Measurements from ENCODE around the gene ABHD16A. TPM values are rescaled to one million over a fixed set of nuclear protein-coding genes. Genes with fewer than 3 reads are reported as not detected.

ABHD16A gene
- total and polyA plus RNA-seq, 2 donors (not counting 3 experiments of a cell fraction or from before 2014, with no cell fraction given), result 48.9 to 60.3 TPM

DNA sequence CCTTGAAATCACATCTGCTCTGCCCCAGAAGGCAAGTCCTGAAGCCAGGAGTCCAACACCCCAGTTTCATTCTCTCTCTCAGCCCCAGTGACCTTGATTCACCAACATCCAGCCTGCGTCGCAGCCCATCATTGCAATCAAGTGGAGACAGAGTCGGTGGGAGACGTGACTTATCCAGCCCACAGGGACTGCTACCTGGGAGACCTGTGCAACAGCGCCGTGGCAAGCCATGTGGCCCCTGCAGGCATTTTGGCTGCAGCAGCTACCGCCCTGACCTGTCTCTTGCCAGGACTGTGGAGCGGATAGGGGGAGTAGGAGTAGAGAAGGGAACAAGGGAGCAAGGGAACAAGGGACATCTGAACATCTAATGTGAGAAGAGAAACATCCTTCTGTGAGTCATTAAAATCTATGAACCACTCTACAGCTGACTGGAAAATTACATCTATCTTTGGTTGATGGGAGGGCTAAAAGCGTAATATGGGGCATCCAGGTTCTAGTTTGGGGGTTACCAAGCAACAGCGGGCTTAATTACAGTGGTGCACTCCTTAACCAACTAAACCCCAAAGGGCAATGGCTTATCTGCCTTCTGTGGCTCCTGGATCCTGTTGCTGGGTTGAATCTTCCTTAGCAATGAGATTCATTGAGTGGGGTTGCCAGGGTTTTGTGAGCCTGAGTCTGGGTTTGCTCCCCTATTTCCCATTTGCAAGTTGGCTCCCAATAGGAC is 14.5 kb upstream of the ABHD16A start:
- no peak for DNase-seq (ENCODE audit: low read depth, low spot score)

More for the DNA sequence above, 14.5 kb upstream of the ABHD16A start:
- dilution Hi-C loops (cut with MboI; ENCODE audit: extremely low pct_ligation_motif_present, low sequenced_read_pairs), result no loop called here
- no peaks in the 10 kb centered on the region for H3K9me3 ChIP-seq (replicated peaks; ENCODE audit: control insufficient read depth, insufficient read depth, low read length)
- ChIA-PET CTCF (no interaction called here), POLR2A (no interaction called here)
- H3K36me3 ChIP-seq (ENCODE audit: control insufficient read depth in 2 of 2, extremely low read depth in 1 of 2, insufficient read depth in 2 of 2, low read length in 2 of 2), result no peaks in the 10 kb centered on the region
- no peak overlapping the region for H3K4me3 ChIP-seq (replicated peaks in 1 of 3; ENCODE audit: insufficient read depth in 1 of 3, low read depth in 1 of 3, low read length in 3 of 3)
- H3K79me2 ChIP-seq (ENCODE audit: control insufficient read depth, insufficient read depth, low read length), result no peaks in the 10 kb centered on the region
- H3K4me2 ChIP-seq (ENCODE audit: insufficient read depth, low read length), result no peak overlapping the region
- TF ChIP-seq POLR2AphosphoS5 (IDR thresholded peaks at IDR 0.05; ENCODE audit: insufficient read depth, low read depth, low read length), result no peak
- TF ChIP-seq CTCF (IDR thresholded peaks at IDR 0.05; ENCODE audit: extremely low read depth in 1 of 2, insufficient read depth in 1 of 2, low read depth in 1 of 2, low read length in 2 of 2), result no peak
- TF ChIP-seq JUN (IDR thresholded peaks at IDR 0.05; ENCODE audit: borderline replicate concordance, insufficient read depth, insufficient read length, low read depth), result no peak
- TF ChIP-seq MYC (IDR thresholded peaks at IDR 0.05; ENCODE audit: low read depth, low read length), result no peak
- no peak for TF ChIP-seq FOS (IDR thresholded peaks at IDR 0.05; ENCODE audit: borderline replicate concordance, insufficient read depth, low read length)
- TF ChIP-seq POLR2A (IDR thresholded peaks at IDR 0.05; ENCODE audit: low read depth, low read length), result no peak
- TF ChIP-seq, protein P1, sequence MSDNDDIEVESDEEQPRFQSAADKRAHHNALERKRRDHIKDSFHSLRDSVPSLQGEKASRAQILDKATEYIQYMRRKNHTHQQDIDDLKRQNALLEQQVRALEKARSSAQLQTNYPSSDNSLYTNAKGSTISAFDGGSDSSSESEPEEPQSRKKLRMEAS (IDR thresholded peaks at IDR 0.05; ENCODE audit: insufficient read depth, insufficient read length), result no peak
- no peak for TF ChIP-seq EZH2 (IDR thresholded peaks at IDR 0.05; ENCODE audit: borderline replicate concordance, low read depth, low read length, severe bottlenecking)
- TF ChIP-seq GATA2 (IDR thresholded peaks at IDR 0.05; ENCODE audit: insufficient read depth, insufficient read length, low read depth, low read length), result no peak
- no peaks in the 10 kb centered on the region for H3K4me1 ChIP-seq (ENCODE audit: control insufficient read depth, extremely low read depth, insufficient read depth, low read length)
- H2AFZ ChIP-seq (ENCODE audit: low read depth, low read length), result no peak overlapping the region
- H3K27ac ChIP-seq (ENCODE audit: insufficient read depth, low read depth, low read length), result no peak overlapping the region
- H4K20me1 ChIP-seq (replicated peaks; ENCODE audit: control insufficient read depth, extremely low read depth, insufficient read depth, low read length), result no peaks in the 10 kb centered on the region
- no peak for FAIRE-seq
- H3K9me1 ChIP-seq (replicated peaks; ENCODE audit: control insufficient read depth, extremely low read depth, insufficient read depth, low read length), result no peaks in the 10 kb centered on the region
- no TSS peak for BruUV-seq (replicated peaks)
- H3K9ac ChIP-seq (replicated peaks; ENCODE audit: extremely low read depth, insufficient read depth, low read length), result no peak overlapping the region
- H3K27me3 ChIP-seq (ENCODE audit: control insufficient read depth in 2 of 2, insufficient read depth in 2 of 2, low read length in 2 of 2), result peaks cover 0 to 2% of the 10 kb centered on the region in 2 experiments
- intact Hi-C loops (cut with micrococcal nuclease), result no loop called here
